ENCODE data around the gene GDE1.

GDE1 gene

GRCh38 chr16:19523559-19524355 is 1.9 kb upstream of the GDE1 start, which contains the start of gene CCP110:
Gene CCP110 (plus strand): TSS chr16:19523942. CDS start chr16:19527882, 3,940 bp downstream.
- Histone ChIP-seq H3K4me3 (replicated peaks; ENCODE audit: insufficient read depth, low read length) (peak within 1 kb of the TSS; percentile 99), H3K27me3 (ENCODE audit: insufficient read depth, poor library complexity, severe bottlenecking) (no peaks in the 10 kb centered on the region), H3K27ac (replicated peaks) (peak within 1 kb of the TSS; percentile 89)
- peak; percentile 88 to 98 for DNase-seq (ENCODE audit: low read depth in 1 of 2, low spot score in 1 of 2)
- TF ChIP-seq SPI1 (IDR thresholded peaks at IDR 0.05; ENCODE audit: borderline replicate concordance, low read depth): no peak
- TF ChIP-seq REST (IDR thresholded peaks at IDR 0.05; ENCODE audit: insufficient replicate concordance, low read depth): no peak
- TF ChIP-seq CTCF (IDR thresholded peaks at IDR 0.05; ENCODE audit: insufficient read depth, low read length): no peak
- TF ChIP-seq GABPA (IDR thresholded peaks at IDR 0.05; ENCODE audit: low read depth): peak; percentile 80
- TF ChIP-seq POLR2AphosphoS5 (IDR thresholded peaks at IDR 0.05; ENCODE audit: low read depth): peak; percentile 78

GRCh38 chr16:19523184-19523558 is 1.3 kb upstream of the GDE1 start:
- H3K27ac ChIP-seq (replicated peaks): peak overlapping the region; percentile 89

More at GRCh38 chr16:19523184-19523558, 1.3 kb upstream of the GDE1 start:
- Histone ChIP-seq H3K27me3 (ENCODE audit: insufficient read depth, poor library complexity, severe bottlenecking) (no peaks in the 10 kb centered on the region), H3K4me3 (replicated peaks; ENCODE audit: insufficient read depth, low read length) (no peak overlapping the region)
- TF ChIP-seq REST (IDR thresholded peaks at IDR 0.05; ENCODE audit: insufficient replicate concordance, low read depth) (no peak), CTCF (IDR thresholded peaks at IDR 0.05; ENCODE audit: insufficient read depth, low read length) (no peak), GABPA (IDR thresholded peaks at IDR 0.05; ENCODE audit: low read depth) (no peak), POLR2AphosphoS5 (IDR thresholded peaks at IDR 0.05; ENCODE audit: low read depth) (no peak)
- no peak for DNase-seq (ENCODE audit: low read depth in 1 of 2, low spot score in 1 of 2)
